ENCODE measurements around the gene FBLN5. TPM values are rescaled to one million over a fixed set of nuclear protein-coding genes. Genes with fewer than 3 reads are reported as not detected.

Gene FBLN5
- total RNA-seq, 1 donor from 2014 or later: 41.5 TPM

GRCh38 chr14:91942946-91943345 lies 4.5 kb downstream of the FBLN5 start:
- Mint-ChIP-seq H3K27ac (no peak overlapping the region), H3K36me3 (peaks cover 11% of the 10 kb centered on the region), H3K27me3 (ENCODE audit: low read depth) (no peaks in the 10 kb centered on the region), H3K4me1 (peaks cover 14% of the 10 kb centered on the region), H3K4me3 (no peak overlapping the region), H3K9me3 (no peaks in the 10 kb centered on the region)
- DNase-seq (ENCODE audit: low spot score in 2 of 2, unreplicated experiment in 2 of 2): no peak
- no peak for TF ChIP-seq CTCF (IDR thresholded peaks at IDR 0.05; ENCODE audit: unreplicated experiment)

GRCh38 chr14:91942128-91942527 lies 5.4 kb downstream of the FBLN5 start:
- Mint-ChIP-seq H3K27me3 (ENCODE audit: low read depth) (no peaks in the 10 kb centered on the region), H3K27ac (no peak overlapping the region), H3K9me3 (no peaks in the 10 kb centered on the region), H3K36me3 (peaks cover 11% of the 10 kb centered on the region), H3K4me3 (no peak overlapping the region), H3K4me1 (peaks cover 14% of the 10 kb centered on the region)
- DNase-seq (ENCODE audit: low spot score in 2 of 2, unreplicated experiment in 2 of 2): no peak
- no peak for TF ChIP-seq CTCF (IDR thresholded peaks at IDR 0.05; ENCODE audit: unreplicated experiment)

GRCh38 chr14:91940209-91940608 lies 7.3 kb downstream of the FBLN5 start:
- peaks cover 15% of the 10 kb centered on the region for H3K36me3 Mint-ChIP-seq
- no peak for TF ChIP-seq CTCF (IDR thresholded peaks at IDR 0.05; ENCODE audit: unreplicated experiment)
- no peaks in the 10 kb centered on the region for H3K27me3 Mint-ChIP-seq (ENCODE audit: low read depth)
- no peak overlapping the region for H3K4me3 Mint-ChIP-seq
- H3K4me1 Mint-ChIP-seq: peaks cover 2% of the 10 kb centered on the region
- no peak for DNase-seq (ENCODE audit: low spot score in 2 of 2, unreplicated experiment in 2 of 2)
- no peaks in the 10 kb centered on the region for H3K9me3 Mint-ChIP-seq
- H3K27ac Mint-ChIP-seq: no peak overlapping the region

- no peak for TF ChIP-seq CTCF (IDR thresholded peaks at IDR 0.05; ENCODE audit: unreplicated experiment)
- Mint-ChIP-seq H3K27me3 (ENCODE audit: low read depth) (no peaks in the 10 kb centered on the region), H3K27ac (no peak overlapping the region), H3K36me3 (peaks cover 15% of the 10 kb centered on the region), H3K4me1 (peaks cover 4% of the 10 kb centered on the region), H3K4me3 (no peak overlapping the region), H3K9me3 (no peaks in the 10 kb centered on the region)
- DNase-seq (ENCODE audit: low spot score in 2 of 2, unreplicated experiment in 2 of 2): no peak
Observed at GRCh38 chr14:91935586-91935985, 11.9 kb downstream of the FBLN5 start.

GRCh38 chr14:91934554-91935285 lies 12.8 kb downstream of the FBLN5 start:
- Mint-ChIP-seq H3K27me3 (ENCODE audit: low read depth) (no peaks in the 10 kb centered on the region), H3K27ac (no peak overlapping the region), H3K4me3 (no peak overlapping the region), H3K36me3 (peaks cover 8% of the 10 kb centered on the region), H3K4me1 (peaks cover 13% of the 10 kb centered on the region), H3K9me3 (no peaks in the 10 kb centered on the region)
- no peak for DNase-seq (ENCODE audit: low spot score in 2 of 2, unreplicated experiment in 2 of 2)
- no peak for TF ChIP-seq CTCF (IDR thresholded peaks at IDR 0.05; ENCODE audit: unreplicated experiment)

Data from mesothelial cell of epicardium (in vitro differentiated cells).